Stimulated activated naive CD8-positive, alpha-beta T cell treated with anti-CD3 and anti-CD28 coated beads, Interleukin-15, amount 100 ng/mL, for 72 hours (primary cell): ENCODE results near the gene NLRP5.
"Not testable (repeated sequence)": the region's sequence is repeated elsewhere in the genome, so short reads cannot be mapped to it uniquely, and the experiment has no call there.

Experiments
- ATAC-seq: fragments of 150-1000 bp; cut with Tn5 transposase; 2 replicates; pipeline ENCODE4 v1.10.0; 2021; ENCODE audit warnings: mild to moderate bottlenecking, moderate library complexity
- DNase-seq, 2 donors: peaks; one replicate each; pipeline ENCODE4 v3.0.0; 2021 to 2022
- H3K27ac Mint-ChIP-seq, 2 donors: one replicate each; pipeline ENCODE4 v1.8.0; 2022; ENCODE audit warnings: mild to moderate bottlenecking in 2 of 2, mixed read lengths in 2 of 2, moderate library complexity in 2 of 2
- H3K27me3 Mint-ChIP-seq: one replicate; pipeline ENCODE4 v1.8.0; 2022; ENCODE audit warnings: mixed read lengths
- H3K4me1 Mint-ChIP-seq: one replicate; pipeline ENCODE4 v1.8.0; 2022; ENCODE audit warnings: mild to moderate bottlenecking, mixed read lengths
- H3K4me3 Mint-ChIP-seq, 2 donors: one replicate each; pipeline ENCODE4 v1.8.0; 2022; ENCODE audit warnings: mild to moderate bottlenecking in 2 of 2, mixed read lengths in 2 of 2, moderate library complexity in 1 of 2
- H3K9me3 Mint-ChIP-seq, 2 donors: one replicate each; pipeline ENCODE4 v1.8.0; 2022; ENCODE audit warnings: mixed read lengths in 2 of 2

NLRP5 gene

GRCh38 chr19:56101095-56101494 is 114.5 kb downstream of the NLRP5 start:
- Mint-ChIP-seq H3K27me3 (no peaks in the 10 kb centered on the region), H3K4me3 (no peak overlapping the region), H3K9me3 (no peaks in the 10 kb centered on the region), H3K4me1 (peaks cover 33% of the 10 kb centered on the region), H3K27ac (no peak overlapping the region)
- ATAC-seq (no peak), DNase-seq (no peak)

GRCh38 chr19:56101746-56102535 is 115.4 kb downstream of the NLRP5 start:
- Mint-ChIP-seq H3K4me1 (peaks cover 41% of the 10 kb centered on the region), H3K27me3 (no peaks in the 10 kb centered on the region), H3K4me3 (no peak overlapping the region), H3K27ac (peak overlapping the region in 1 of 2 donors; percentile 71), H3K9me3 (no peaks in the 10 kb centered on the region)
- DNase-seq (no peak), ATAC-seq (no peak)

- no peak overlapping the region for H3K27ac Mint-ChIP-seq
- H3K27me3 Mint-ChIP-seq = no peaks in the 10 kb centered on the region
- DNase-seq (no peak), ATAC-seq (no peak)
- H3K4me1 Mint-ChIP-seq = peaks cover 53% of the 10 kb centered on the region
- no peak overlapping the region for H3K4me3 Mint-ChIP-seq
- no peaks in the 10 kb centered on the region for H3K9me3 Mint-ChIP-seq
Observed at GRCh38 chr19:56103027-56103614, 116.5 kb downstream of the NLRP5 start.

GRCh38 chr19:56104423-56104822 is 117.8 kb downstream of the NLRP5 start:
- ATAC-seq = no peak
- Mint-ChIP-seq H3K27me3 (no peaks in the 10 kb centered on the region), H3K27ac (no peak overlapping the region), H3K4me1 (peaks cover 66% of the 10 kb centered on the region), H3K9me3 (no peaks in the 10 kb centered on the region), H3K4me3 (no peak overlapping the region)
- no peak for DNase-seq

GRCh38 chr19:56105090-56105701 is 118.6 kb downstream of the NLRP5 start:
- H3K27ac Mint-ChIP-seq = peak overlapping the region in 1 of 2 donors; percentile 76
- peaks cover 70% of the 10 kb centered on the region for H3K4me1 Mint-ChIP-seq
- H3K4me3 Mint-ChIP-seq = peak overlapping the region in 1 of 2 donors; percentile 53
- DNase-seq = peak in 1 of 2 donors; percentile 28
- H3K27me3 Mint-ChIP-seq = no peaks in the 10 kb centered on the region
- ATAC-seq = peak; percentile 58
- H3K9me3 Mint-ChIP-seq = no peaks in the 10 kb centered on the region

- H3K9me3 Mint-ChIP-seq, DNase-seq, ATAC-seq, H3K27me3 Mint-ChIP-seq: not testable (repeated sequence)
- Mint-ChIP-seq H3K4me1 (peaks cover 77% of the 10 kb centered on the region), H3K27ac (peak overlapping the region in 1 of 2 donors; percentile 94), H3K4me3 (peak overlapping the region; percentile 7 to 65)
Observed at GRCh38 chr19:56105831-56106396, 119.3 kb downstream of the NLRP5 start.

GRCh38 chr19:56106397-56106849 is 119.8 kb downstream of the NLRP5 start:
- Mint-ChIP-seq H3K9me3 (no peaks in the 10 kb centered on the region), H3K27ac (peak overlapping the region in 1 of 2 donors; percentile 94), H3K27me3 (no peaks in the 10 kb centered on the region), H3K4me1 (peaks cover 80% of the 10 kb centered on the region), H3K4me3 (peak overlapping the region; percentile 7 to 65)
- ATAC-seq (no peak), DNase-seq (no peak)

GRCh38 chr19:56106993-56107392 is 120.4 kb downstream of the NLRP5 start:
- peak overlapping the region; percentile 13 to 50 for H3K27ac Mint-ChIP-seq
- H3K4me3 Mint-ChIP-seq = peak overlapping the region; percentile 7 to 52
- no peaks in the 10 kb centered on the region for H3K27me3 Mint-ChIP-seq
- ATAC-seq (no peak), DNase-seq (no peak)
- H3K9me3 Mint-ChIP-seq = no peaks in the 10 kb centered on the region
- peaks cover 83% of the 10 kb centered on the region for H3K4me1 Mint-ChIP-seq

GRCh38 chr19:56107626-56108351 is 121.2 kb downstream of the NLRP5 start:
- Mint-ChIP-seq H3K27ac (no peak overlapping the region), H3K4me3 (no peak overlapping the region), H3K27me3 (no peaks in the 10 kb centered on the region), H3K4me1 (peaks cover 86% of the 10 kb centered on the region), H3K9me3 (no peaks in the 10 kb centered on the region)
- ATAC-seq (no peak), DNase-seq (no peak)

- ATAC-seq (no peak), DNase-seq (no peak)
- Mint-ChIP-seq H3K9me3 (no peaks in the 10 kb centered on the region), H3K4me1 (peaks cover 88% of the 10 kb centered on the region), H3K27me3 (no peaks in the 10 kb centered on the region), H3K4me3 (peak overlapping the region in 1 of 2 donors; percentile 12), H3K27ac (peak overlapping the region; percentile 50 to 75)
Observed at GRCh38 chr19:56108447-56109195, 122.0 kb downstream of the NLRP5 start.

- no peak for ATAC-seq
- peaks cover 93% of the 10 kb centered on the region for H3K4me1 Mint-ChIP-seq
- peak overlapping the region in 1 of 2 donors; percentile 82 for H3K27ac Mint-ChIP-seq
- no peaks in the 10 kb centered on the region for H3K9me3 Mint-ChIP-seq
- H3K27me3 Mint-ChIP-seq = no peaks in the 10 kb centered on the region
- H3K4me3 Mint-ChIP-seq = no peak overlapping the region
- DNase-seq = no peak
Observed at GRCh38 chr19:56109226-56109625, 122.7 kb downstream of the NLRP5 start.

- Mint-ChIP-seq H3K27ac (no peak overlapping the region), H3K27me3 (no peaks in the 10 kb centered on the region), H3K9me3 (no peaks in the 10 kb centered on the region)
Observed at GRCh38 chr19:56110515-56111448, 124.2 kb downstream of the NLRP5 start.

More at GRCh38 chr19:56110515-56111448, 124.2 kb downstream of the NLRP5 start:
- ATAC-seq (no peak), DNase-seq (no peak)
- Mint-ChIP-seq H3K4me1 (peaks cover 95% of the 10 kb centered on the region), H3K4me3 (peak overlapping the region in 1 of 2 donors; percentile 73)
